ENCODE measurements around the gene NPFF. TPM values are rescaled to one million over a fixed set of nuclear protein-coding genes. Genes with fewer than 3 reads are reported as not detected.
A peak's percentile ranks its signal among the peaks of the same experiment; 100 is the strongest.

Gene NPFF
- total RNA-seq, 1 experiment from 2014 or later, result 0.59 TPM

- Mint-ChIP-seq H3K4me3 (no peak overlapping the region), H3K9me3 (no peaks in the 10 kb centered on the region), H3K36me3 (peaks cover 9% of the 10 kb centered on the region), H3K4me1 (peaks cover 8% of the 10 kb centered on the region), H3K27me3 (ENCODE audit: low read depth) (no peaks in the 10 kb centered on the region), H3K27ac (peak overlapping the region; percentile 46)
- ATAC-seq, result peak; percentile 96
- POLR2A ChIA-PET, result interaction anchor here (1.0 kb wide), 2 partner anchors 80 to 132 kb away, joined by 5 to 7 read pairs; partner anchors contain the start of gene ATP5MC2
- TF ChIP-seq CTCF (IDR thresholded peaks at IDR 0.05) (peak; percentile 22; the same call in 1 of the 2 replicates), OVOL2 (CRISPR knock-in tag; IDR thresholded peaks at IDR 0.05; ENCODE audit: borderline replicate concordance) (no peak)
- CTCF ChIA-PET, result interaction anchor here (0.6 to 2.7 kb wide), 56 partner anchors 9 to 222 kb away, joined by 3 to 92 read pairs (median 4); partner anchors contain the start of genes AAAS, ATF7, ATP5MC2 and CISTR
- DNase-seq (ENCODE audit: low spot score), result peak; percentile 46
These were observed 36.3 kb upstream of the NPFF start for GRCh38 chr12:53543539-53543938.

GRCh38 chr12:53539526-53539925 is 32.2 kb upstream of the NPFF start:
- DNase-seq (ENCODE audit: low spot score), result no peak
- ChIA-PET POLR2A (no interaction called here), CTCF (interaction anchor here (1.3 to 1.5 kb wide), 3 partner anchors 31 to 218 kb away, joined by 3 to 5 read pairs (median 3); no protein-coding TSS in a partner anchor)
- Mint-ChIP-seq H3K4me1 (peaks cover 8% of the 10 kb centered on the region), H3K9me3 (no peaks in the 10 kb centered on the region), H3K27ac (no peak overlapping the region), H3K4me3 (no peak overlapping the region), H3K27me3 (ENCODE audit: low read depth) (no peaks in the 10 kb centered on the region), H3K36me3 (peaks cover 15% of the 10 kb centered on the region)
- ATAC-seq, result no peak
- TF ChIP-seq ZNF532 (CRISPR knock-in tag; IDR thresholded peaks at IDR 0.05; ENCODE audit: borderline replicate concordance) (no peak), CREB1 (CRISPR knock-in tag; IDR thresholded peaks at IDR 0.05) (no peak), PREB (CRISPR knock-in tag; IDR thresholded peaks at IDR 0.05; ENCODE audit: borderline replicate concordance) (no peak), KAT7 (CRISPR knock-in tag; IDR thresholded peaks at IDR 0.05; ENCODE audit: borderline replicate concordance) (no peak), ZNF232 (CRISPR knock-in tag; IDR thresholded peaks at IDR 0.05) (no peak), TP53 (CRISPR knock-in tag; IDR thresholded peaks at IDR 0.05) (no peak), ZNF281 (CRISPR knock-in tag; IDR thresholded peaks at IDR 0.05) (no peak), GTF2I (CRISPR knock-in tag; conservative IDR thresholded peaks at IDR 0.05) (no peak), ZSCAN18 (CRISPR knock-in tag; IDR thresholded peaks at IDR 0.05) (no peak), ZBTB43 (CRISPR knock-in tag; IDR thresholded peaks at IDR 0.05) (no peak)
